Measurements from ENCODE around the gene SOX6. TPM values are rescaled to one million over a fixed set of nuclear protein-coding genes. Genes with fewer than 3 reads are reported as not detected.

Gene SOX6
- total and polyA plus RNA-seq, 2 experiments from 2014 or later: 0.03 to 0.66 TPM

GRCh38 chr11:16311831-16312230 is 44.5 kb downstream of the SOX6 start:
- no peak overlapping the region for H3K27ac Mint-ChIP-seq
- no peak for ATAC-seq
- no peaks in the 10 kb centered on the region for H3K36me3 ChIP-seq (ENCODE audit: insufficient read depth)

More at GRCh38 chr11:16311831-16312230, 44.5 kb downstream of the SOX6 start:
- Mint-ChIP-seq H3K4me3 (no peak overlapping the region), H3K36me3 (ENCODE audit: low read depth) (no peaks in the 10 kb centered on the region), H3K9me3 (no peaks in the 10 kb centered on the region; the same call in 2 of the 3 replicates), H3K27me3 (ENCODE audit: insufficient read depth, low read depth, poor library complexity) (peaks cover 2% of the 10 kb centered on the region), H3K4me1 (no peaks in the 10 kb centered on the region)
- H4K20me1 ChIP-seq (replicated peaks; ENCODE audit: insufficient read depth): no peaks in the 10 kb centered on the region
- H3K4me2 ChIP-seq: no peak overlapping the region
- no peaks in the 10 kb centered on the region for H3K4me1 ChIP-seq (ENCODE audit: insufficient read depth)
- H3K27ac ChIP-seq (ENCODE audit: low read depth): no peak overlapping the region
- H2AFZ ChIP-seq: no peak overlapping the region
- no peaks in the 10 kb centered on the region for H3K9me2 ChIP-seq (ENCODE audit: insufficient read depth)
- H3K4me3 ChIP-seq: no peak overlapping the region
- no peaks in the 10 kb centered on the region for H3F3A ChIP-seq (replicated peaks; ENCODE audit: low read depth)
- no peak for DNase-seq (ENCODE audit: low spot score)
- no peaks in the 10 kb centered on the region for H3K79me2 ChIP-seq (replicated peaks; ENCODE audit: insufficient read depth)
- TF ChIP-seq EZH2phosphoT487 (IDR thresholded peaks at IDR 0.05; ENCODE audit: unreplicated experiment): no peak
- no peak for TF ChIP-seq JUNB (IDR thresholded peaks at IDR 0.05; ENCODE audit: unreplicated experiment)
- TF ChIP-seq ETS1 (IDR thresholded peaks at IDR 0.05): no peak
- TF ChIP-seq NANOG (IDR thresholded peaks at IDR 0.05; ENCODE audit: borderline replicate concordance): no peak
- no peak for TF ChIP-seq POLR2AphosphoS5 (IDR thresholded peaks at IDR 0.05; ENCODE audit: low read depth)
- TF ChIP-seq ZNF114 (CRISPR knock-in tag; IDR thresholded peaks at IDR 0.05): no peak
- no peak for TF ChIP-seq STAT1 (IDR thresholded peaks at IDR 0.05; ENCODE audit: unreplicated experiment)
- no peak for TF ChIP-seq CREB1 (CRISPR knock-in tag; IDR thresholded peaks at IDR 0.05; ENCODE audit: low read depth)
- TF ChIP-seq ZNF462 (CRISPR knock-in tag; IDR thresholded peaks at IDR 0.05): no peak
- TF ChIP-seq CTCF (conservative IDR thresholded peaks at IDR 0.05; ENCODE audit: low read depth in 2 of 2): no peak
- TF ChIP-seq EZH2 (IDR thresholded peaks at IDR 0.05; ENCODE audit: low read depth, unreplicated experiment): no peak
- H3K27me3 ChIP-seq (ENCODE audit: insufficient read depth): no peaks in the 10 kb centered on the region

Data from GM23338 (cell line).